ENCODE results near the gene CORO2B. TPM values are rescaled to one million over a fixed set of nuclear protein-coding genes. Genes with fewer than 3 reads are reported as not detected.

The CORO2B gene
- total RNA-seq, 2 experiments from 2014 or later: 0.09 to 0.11 TPM

DNA sequence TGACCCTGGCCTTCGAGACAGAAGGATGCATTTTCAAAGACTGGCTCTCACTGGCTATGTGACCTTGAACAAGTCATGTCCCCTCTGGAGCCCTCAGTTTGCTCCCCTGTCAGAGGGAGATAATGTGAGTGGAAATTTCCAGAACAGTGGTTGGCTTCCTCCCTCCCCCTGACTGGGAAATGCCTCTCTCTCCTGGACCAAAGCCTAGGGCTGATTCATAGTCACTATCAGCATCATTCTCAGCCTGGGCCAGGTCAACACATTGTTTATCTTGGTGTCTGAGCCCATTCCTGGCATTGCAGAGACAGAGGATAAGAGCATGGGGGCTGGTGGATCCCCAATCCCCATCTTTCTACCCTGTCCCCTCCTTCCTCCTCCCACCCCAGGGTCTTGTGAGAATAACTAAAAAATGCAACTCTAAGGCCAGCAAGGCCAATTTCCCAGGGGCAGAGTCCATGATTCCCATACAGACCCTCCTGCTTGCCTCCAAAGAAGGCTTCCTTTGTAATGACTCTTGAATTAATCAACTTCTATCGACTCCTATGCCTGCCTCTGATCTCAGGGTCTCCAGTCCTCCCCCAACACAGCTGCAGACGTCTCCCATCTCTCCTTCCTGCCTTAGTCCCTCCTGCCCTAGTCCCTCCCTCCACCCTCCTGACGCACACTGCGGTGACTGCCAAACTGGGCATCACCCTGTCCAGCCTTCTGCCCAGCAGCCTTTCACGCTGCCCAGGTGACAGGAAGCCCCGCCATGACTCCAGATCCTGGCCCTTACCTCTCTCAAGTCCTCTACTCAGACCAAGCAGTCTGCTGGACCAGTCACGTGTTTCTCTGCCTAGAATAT, 35.4 kb upstream of the CORO2B start:
- ChIA-PET CTCF (interaction anchor here (0.9 kb wide), 3 partner anchors 8 to 102 kb away, joined by 3 read pairs; no protein-coding TSS in a partner anchor), POLR2A (no interaction called here)
- no peak overlapping the region for H3K4me3 Mint-ChIP-seq
- ATAC-seq (no peak), DNase-seq (no peak)
- H3K9me3 Mint-ChIP-seq (ENCODE audit: low read depth): no peaks in the 10 kb centered on the region
- peaks cover 3% of the 10 kb centered on the region for H3K4me1 Mint-ChIP-seq
- no peak overlapping the region for H3K27ac Mint-ChIP-seq
- H3K36me3 Mint-ChIP-seq (ENCODE audit: low read depth): no peaks in the 10 kb centered on the region
- peaks cover 11% of the 10 kb centered on the region for H3K27me3 Mint-ChIP-seq
- intact Hi-C loops (cut with DNase I, micrococcal nuclease): no loop called here

DNA sequence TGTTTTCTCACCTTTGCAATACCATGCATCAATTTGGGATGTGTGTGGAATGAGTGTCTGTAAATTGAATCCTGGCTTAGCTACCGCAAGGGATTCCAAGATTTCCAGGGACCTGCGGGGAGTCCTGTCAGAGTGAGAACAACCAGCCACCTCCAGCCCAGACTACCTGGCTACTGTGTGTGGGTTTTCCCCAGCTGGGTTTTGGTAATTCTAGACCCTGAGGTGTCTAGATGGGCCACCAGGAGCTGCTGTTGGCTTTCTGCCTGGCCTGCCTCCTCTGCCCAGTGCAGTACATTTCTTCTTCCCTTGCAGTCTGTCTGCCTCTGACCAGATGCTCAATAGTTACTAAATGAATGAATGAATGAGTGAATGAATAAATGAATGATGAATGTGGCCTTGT, 32.5 kb upstream of the CORO2B start:
- POLR2A ChIA-PET: no interaction called here
- no peak overlapping the region for H3K4me3 Mint-ChIP-seq
- peaks cover 21% of the 10 kb centered on the region for H3K27me3 Mint-ChIP-seq
- intact Hi-C loops (cut with DNase I, micrococcal nuclease): loop anchor here in 1 of 2 experiments (5.0 kb wide), 1 partner anchor 294 kb away; no protein-coding TSS in a partner anchor
- peaks cover 6% of the 10 kb centered on the region for H3K4me1 Mint-ChIP-seq
- ATAC-seq (no peak), DNase-seq (no peak)
- no peak overlapping the region for H3K27ac Mint-ChIP-seq
- H3K9me3 Mint-ChIP-seq (ENCODE audit: low read depth): no peaks in the 10 kb centered on the region
- H3K36me3 Mint-ChIP-seq (ENCODE audit: low read depth): no peaks in the 10 kb centered on the region
- CTCF ChIA-PET: interaction anchor here (0.8 to 1.3 kb wide), 5 partner anchors 13 to 329 kb away, joined by 3 to 4 read pairs (median 3); no protein-coding TSS in a partner anchor

DNA sequence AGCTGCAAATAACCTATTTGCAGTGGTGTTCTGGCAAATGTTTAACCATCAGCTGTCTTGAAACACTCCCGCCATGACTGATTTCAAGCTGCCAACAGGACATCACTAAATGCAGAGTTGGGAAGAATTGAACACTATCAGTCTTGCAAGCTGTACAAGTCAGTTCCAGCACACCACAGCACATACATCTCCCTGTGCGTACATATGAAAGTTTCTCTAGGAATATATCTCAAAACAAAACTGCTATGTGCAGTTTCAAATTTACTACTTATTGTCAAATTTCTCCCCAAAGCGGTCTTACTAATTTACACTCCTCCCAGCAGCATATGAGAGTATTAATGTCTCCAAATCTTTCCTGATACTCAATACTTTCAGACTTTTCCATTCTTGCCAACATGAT, 30.4 kb upstream of the CORO2B start:
- no peak for DNase-seq
- Mint-ChIP-seq H3K27ac (no peak overlapping the region), H3K36me3 (ENCODE audit: low read depth) (no peaks in the 10 kb centered on the region), H3K4me1 (peaks cover 6% of the 10 kb centered on the region), H3K27me3 (peaks cover 24% of the 10 kb centered on the region), H3K4me3 (no peak overlapping the region), H3K9me3 (ENCODE audit: low read depth) (no peaks in the 10 kb centered on the region)
- ATAC-seq: peak; percentile 88
- intact Hi-C loops (cut with DNase I, micrococcal nuclease): loop anchor here in 1 of 2 experiments (2.0 to 5.0 kb wide), 2 partner anchors 22 to 296 kb away; no protein-coding TSS in a partner anchor
- CTCF ChIA-PET: interaction anchor here (1.2 to 3.5 kb wide), 8 partner anchors 10 to 327 kb away, joined by 3 to 26 read pairs (median 8); no protein-coding TSS in a partner anchor
- POLR2A ChIA-PET: no interaction called here

DNA sequence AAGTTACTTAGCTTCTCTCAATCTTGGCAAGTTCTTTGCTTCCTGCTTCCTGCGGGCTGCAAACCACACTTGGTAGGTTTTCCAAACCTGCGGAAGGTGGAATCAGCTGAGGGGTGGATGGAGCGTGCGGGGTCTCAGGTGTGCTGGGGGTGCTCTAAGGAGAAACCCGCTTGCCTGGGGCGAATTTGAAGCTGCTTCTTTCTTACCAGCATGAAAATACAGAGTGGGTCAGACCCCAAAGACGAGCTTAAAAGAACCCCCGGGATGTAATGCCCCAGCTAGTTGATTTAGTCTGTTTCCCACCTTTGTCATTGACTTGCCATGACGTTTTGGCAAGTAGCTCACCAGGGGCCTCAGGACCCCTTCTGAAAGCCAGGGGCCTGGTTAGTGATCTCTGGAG, 28.8 kb upstream of the CORO2B start:
- H3K36me3 Mint-ChIP-seq (ENCODE audit: low read depth): no peaks in the 10 kb centered on the region
- ChIA-PET CTCF (interaction anchor here (0.7 to 8.5 kb wide), 38 partner anchors 8 to 377 kb away, joined by 3 to 124 read pairs (median 4); no protein-coding TSS in a partner anchor), POLR2A (no interaction called here)
- H3K27me3 Mint-ChIP-seq: peaks cover 26% of the 10 kb centered on the region
- H3K27ac Mint-ChIP-seq: no peak overlapping the region
- H3K4me3 Mint-ChIP-seq: no peak overlapping the region
- intact Hi-C loops (cut with DNase I, micrococcal nuclease): loop anchor here (1.0 to 5.0 kb wide), 7 partner anchors 124 to 377 kb away; no protein-coding TSS in a partner anchor
- no peaks in the 10 kb centered on the region for H3K9me3 Mint-ChIP-seq (ENCODE audit: low read depth)
- H3K4me1 Mint-ChIP-seq: peaks cover 6% of the 10 kb centered on the region
- DNase-seq: no peak
- ATAC-seq: no peak

DNA sequence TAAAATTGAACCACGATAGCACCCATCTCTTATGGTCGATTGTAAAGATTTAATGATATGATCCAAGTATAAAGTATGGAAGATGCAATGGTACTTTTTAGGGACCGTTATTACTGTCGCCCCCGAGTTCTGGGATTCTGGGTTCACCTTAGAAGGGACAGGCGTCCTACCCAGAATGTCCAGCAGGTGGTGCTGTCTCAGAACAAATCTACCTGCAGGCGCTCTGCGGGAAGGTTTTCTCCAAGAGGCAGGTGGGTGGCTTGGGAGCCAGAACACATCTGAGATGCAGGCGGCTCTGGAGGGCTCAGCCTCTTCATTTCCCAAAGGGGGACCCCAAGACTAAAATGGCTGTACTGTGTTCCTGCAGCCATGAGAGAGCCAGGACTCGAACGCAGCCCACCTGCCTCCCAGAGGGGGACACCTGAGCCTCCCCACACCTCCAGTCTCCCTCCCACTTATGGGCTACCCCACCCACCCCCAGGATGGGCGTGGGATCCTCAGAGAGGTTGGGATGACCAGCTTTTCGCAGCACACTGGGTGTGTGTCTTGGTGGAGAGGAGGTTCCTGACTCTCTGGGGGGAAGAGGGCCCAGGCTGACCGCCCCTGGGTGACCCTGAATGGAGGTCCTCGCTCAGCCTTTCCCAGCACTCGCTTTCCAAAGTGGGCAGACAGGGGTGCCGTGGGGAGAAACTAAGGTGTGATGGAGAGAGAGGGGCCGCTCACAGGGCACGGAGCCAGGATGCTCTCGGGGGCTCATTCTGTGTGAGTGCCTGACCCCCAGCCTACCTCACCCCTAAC, 28.1 kb upstream of the CORO2B start:
- ATAC-seq: no peak
- Mint-ChIP-seq H3K36me3 (ENCODE audit: low read depth) (no peaks in the 10 kb centered on the region), H3K4me3 (no peak overlapping the region), H3K27me3 (peaks cover 29% of the 10 kb centered on the region), H3K4me1 (peaks cover 6% of the 10 kb centered on the region), H3K27ac (no peak overlapping the region), H3K9me3 (ENCODE audit: low read depth) (no peaks in the 10 kb centered on the region)
- intact Hi-C loops (cut with DNase I, micrococcal nuclease): loop anchor here (1.0 to 5.0 kb wide), 7 partner anchors 124 to 377 kb away; no protein-coding TSS in a partner anchor
- POLR2A ChIA-PET: no interaction called here
- CTCF ChIA-PET: interaction anchor here (0.6 to 8.5 kb wide), 39 partner anchors 8 to 377 kb away, joined by 3 to 124 read pairs (median 4); no protein-coding TSS in a partner anchor
- peak; percentile 89 for DNase-seq

DNA sequence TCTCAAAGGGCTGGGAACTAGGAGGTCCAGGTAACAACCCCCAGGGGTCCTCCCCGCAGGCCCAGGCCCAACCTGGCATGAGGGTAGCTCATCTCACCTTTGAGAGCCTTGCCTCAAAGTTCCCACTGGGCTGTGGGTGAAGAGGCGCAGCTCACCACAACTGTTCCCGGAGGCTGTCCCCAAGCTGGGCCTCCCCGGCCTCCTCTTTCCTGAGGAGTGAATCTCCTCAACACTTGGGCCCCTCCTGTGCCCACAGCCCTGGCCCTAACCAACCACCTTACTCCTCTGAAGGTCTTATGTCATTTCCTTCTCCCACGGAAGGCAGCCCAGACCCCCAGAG, 27.5 kb upstream of the CORO2B start:
- POLR2A ChIA-PET: no interaction called here
- intact Hi-C loops (cut with DNase I, micrococcal nuclease): loop anchor here (2.0 to 5.0 kb wide), 5 partner anchors 124 to 376 kb away; no protein-coding TSS in a partner anchor
- H3K9me3 Mint-ChIP-seq (ENCODE audit: low read depth): no peaks in the 10 kb centered on the region
- no peaks in the 10 kb centered on the region for H3K36me3 Mint-ChIP-seq (ENCODE audit: low read depth)
- no peak for DNase-seq
- no peak overlapping the region for H3K27ac Mint-ChIP-seq
- CTCF ChIA-PET: interaction anchor here (0.6 to 8.5 kb wide), 7 partner anchors 8 to 324 kb away, joined by 3 to 124 read pairs (median 3); no protein-coding TSS in a partner anchor
- H3K4me3 Mint-ChIP-seq: no peak overlapping the region
- H3K27me3 Mint-ChIP-seq: peaks cover 34% of the 10 kb centered on the region
- no peak for ATAC-seq
- H3K4me1 Mint-ChIP-seq: peaks cover 6% of the 10 kb centered on the region

DNA sequence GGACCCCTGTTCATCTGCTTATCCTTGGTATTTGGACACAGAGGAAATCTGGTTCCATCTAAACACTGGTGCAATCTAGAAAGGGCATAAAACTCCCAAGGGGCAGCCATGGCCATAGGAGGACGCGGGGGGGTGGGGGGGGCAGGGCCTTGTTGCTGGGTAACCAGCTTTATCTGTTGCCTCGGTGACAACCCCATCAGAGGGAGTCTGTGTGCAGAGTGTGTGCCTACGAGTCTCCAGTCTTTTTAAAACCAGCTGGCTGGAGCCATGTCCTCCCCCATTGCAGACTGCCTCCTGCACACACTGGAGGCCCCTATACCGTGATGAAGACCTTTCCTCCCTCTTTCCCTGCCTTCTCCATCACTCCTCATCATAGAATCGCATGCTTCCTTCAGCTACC, 26.4 kb upstream of the CORO2B start:
- ChIA-PET POLR2A (no interaction called here), CTCF (interaction anchor here (0.6 to 8.5 kb wide), 6 partner anchors 10 to 323 kb away, joined by 3 to 124 read pairs (median 4); no protein-coding TSS in a partner anchor)
- Mint-ChIP-seq H3K36me3 (ENCODE audit: low read depth) (no peaks in the 10 kb centered on the region), H3K4me1 (peaks cover 6% of the 10 kb centered on the region), H3K27ac (no peak overlapping the region), H3K27me3 (peaks cover 42% of the 10 kb centered on the region), H3K4me3 (no peak overlapping the region), H3K9me3 (ENCODE audit: low read depth) (no peaks in the 10 kb centered on the region)
- intact Hi-C loops (cut with DNase I, micrococcal nuclease): loop anchor here (5.0 kb wide), 2 partner anchors 245 to 375 kb away; no protein-coding TSS in a partner anchor
- no peak for ATAC-seq
- no peak for DNase-seq

DNA sequence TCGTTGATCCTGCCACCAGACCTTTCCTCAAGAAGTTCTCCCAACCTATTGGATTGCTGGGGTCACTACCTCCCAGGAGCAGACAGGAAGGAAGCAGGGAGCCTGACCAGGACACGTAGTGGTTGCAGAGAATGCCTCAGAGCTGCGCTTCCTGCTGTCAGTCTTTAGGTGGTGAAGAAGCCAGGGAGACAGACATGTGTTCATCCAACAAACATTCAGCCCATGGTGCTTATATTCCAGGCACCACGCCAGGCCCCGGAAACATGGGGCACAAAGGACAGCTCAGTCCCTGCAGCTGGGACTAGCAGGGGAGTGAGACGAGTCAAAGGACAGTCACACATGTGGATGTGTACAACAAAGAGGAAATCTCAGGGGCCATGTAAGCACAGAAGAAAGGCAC, 26.0 kb upstream of the CORO2B start:
- CTCF ChIA-PET: interaction anchor here (0.6 to 8.5 kb wide), 7 partner anchors 10 to 368 kb away, joined by 3 to 124 read pairs (median 3); no protein-coding TSS in a partner anchor

DNA sequence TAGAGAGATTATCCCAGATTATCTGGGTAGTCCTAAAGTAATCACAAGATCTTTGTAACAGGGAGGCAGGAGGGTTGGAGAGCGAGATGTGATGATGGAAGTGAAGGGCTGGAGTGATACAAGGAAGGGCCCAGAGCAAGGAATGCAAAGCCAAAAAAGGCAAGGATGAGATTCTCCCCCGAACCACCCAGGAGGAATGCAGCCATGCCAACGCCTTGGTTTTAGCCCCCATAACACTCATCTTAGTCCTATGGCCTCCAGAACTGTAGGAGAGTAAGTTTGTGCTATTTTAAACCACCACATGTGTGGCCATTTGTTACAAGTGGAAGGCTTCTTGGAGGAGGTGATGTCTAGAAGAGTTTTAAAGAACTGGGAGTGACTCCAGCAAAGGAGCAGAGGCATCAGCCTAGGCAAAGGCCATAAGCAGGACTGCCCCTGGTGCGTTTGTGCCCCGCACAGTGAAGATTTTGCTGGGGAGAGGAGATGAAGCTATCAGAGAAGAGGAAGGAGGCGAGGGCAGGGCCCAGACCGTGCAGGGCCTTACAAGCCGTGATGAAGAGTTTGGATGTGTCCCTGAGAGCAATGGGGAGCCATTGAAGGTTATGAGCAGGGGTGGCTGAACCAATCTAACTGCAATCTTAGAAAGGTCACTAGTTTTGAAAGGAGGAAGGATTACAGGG, 25.3 kb upstream of the CORO2B start:
- H3K9me3 Mint-ChIP-seq (ENCODE audit: low read depth): no peaks in the 10 kb centered on the region
- ATAC-seq: no peak
- DNase-seq: no peak
- ChIA-PET POLR2A (no interaction called here), CTCF (interaction anchor here (0.6 to 8.5 kb wide), 13 partner anchors 10 to 372 kb away, joined by 3 to 124 read pairs (median 4); no protein-coding TSS in a partner anchor)
- intact Hi-C loops (cut with DNase I, micrococcal nuclease): loop anchor here (5.0 kb wide), 2 partner anchors 246 to 374 kb away; no protein-coding TSS in a partner anchor
- H3K4me3 Mint-ChIP-seq: no peak overlapping the region
- no peak overlapping the region for H3K27ac Mint-ChIP-seq
- peaks cover 48% of the 10 kb centered on the region for H3K27me3 Mint-ChIP-seq
- peaks cover 3% of the 10 kb centered on the region for H3K4me1 Mint-ChIP-seq
- no peaks in the 10 kb centered on the region for H3K36me3 Mint-ChIP-seq (ENCODE audit: low read depth)

More for the DNA sequence above, 26.0 kb upstream of the CORO2B start:
- no peak overlapping the region for H3K4me3 Mint-ChIP-seq
- H3K36me3 Mint-ChIP-seq (ENCODE audit: low read depth): no peaks in the 10 kb centered on the region
- intact Hi-C loops (cut with DNase I, micrococcal nuclease): loop anchor here (5.0 kb wide), 2 partner anchors 245 to 375 kb away; no protein-coding TSS in a partner anchor
- no peak overlapping the region for H3K27ac Mint-ChIP-seq
- H3K9me3 Mint-ChIP-seq (ENCODE audit: low read depth): no peaks in the 10 kb centered on the region
- no peak for DNase-seq
- ATAC-seq: no peak
- H3K27me3 Mint-ChIP-seq: peaks cover 47% of the 10 kb centered on the region
- H3K4me1 Mint-ChIP-seq: peaks cover 6% of the 10 kb centered on the region
- POLR2A ChIA-PET: no interaction called here

DNA sequence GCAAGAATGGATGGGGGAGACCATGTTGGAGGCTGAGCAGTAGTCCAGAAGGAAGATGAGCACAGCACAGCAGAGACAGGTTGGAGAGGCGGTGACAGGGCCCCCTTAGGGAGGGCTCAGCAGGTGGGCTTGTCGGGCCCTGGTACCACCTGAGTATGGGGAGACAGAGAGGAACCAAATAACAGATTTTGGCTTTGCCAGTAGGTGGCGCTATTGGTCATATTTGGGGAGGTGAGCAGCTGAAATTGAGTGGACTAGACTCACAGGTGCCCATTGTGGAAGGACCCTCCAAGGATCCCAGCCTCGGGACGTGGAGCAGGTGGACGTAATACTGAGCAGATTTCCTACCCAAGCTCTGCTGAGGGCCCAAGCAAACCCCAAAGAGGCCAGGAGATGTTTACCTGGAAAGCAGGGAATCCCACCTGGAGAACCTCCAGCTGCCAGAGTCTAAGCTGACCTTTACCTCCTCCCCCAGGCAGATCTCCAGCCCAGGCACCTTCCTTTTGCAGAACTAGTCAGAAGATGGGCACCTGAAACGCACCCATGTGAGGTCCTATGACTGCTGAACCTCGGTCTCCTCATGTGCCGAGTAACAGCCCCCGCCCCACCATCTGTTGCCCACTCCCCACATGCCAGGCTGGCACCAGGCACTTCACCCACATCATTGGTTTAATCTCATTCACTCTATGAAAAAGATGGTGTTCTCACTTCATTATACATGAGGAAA, 24.6 kb upstream of the CORO2B start:
- ChIA-PET POLR2A (no interaction called here), CTCF (interaction anchor here (0.5 to 8.5 kb wide), 18 partner anchors 9 to 1038 kb away, joined by 3 to 124 read pairs (median 4); no protein-coding TSS in a partner anchor)
- ATAC-seq (peak; percentile 63), DNase-seq (peak; percentile 85)
- H3K27ac Mint-ChIP-seq: no peak overlapping the region
- H3K4me1 Mint-ChIP-seq: peaks cover 6% of the 10 kb centered on the region
- H3K9me3 Mint-ChIP-seq (ENCODE audit: low read depth): no peaks in the 10 kb centered on the region
- H3K36me3 Mint-ChIP-seq (ENCODE audit: low read depth): no peaks in the 10 kb centered on the region
- H3K4me3 Mint-ChIP-seq: no peak overlapping the region
- intact Hi-C loops (cut with DNase I, micrococcal nuclease): loop anchor here (1.0 to 5.0 kb wide), 5 partner anchors 120 to 373 kb away; no protein-coding TSS in a partner anchor
- peaks cover 53% of the 10 kb centered on the region for H3K27me3 Mint-ChIP-seq

All from activated CD4-positive, alpha-beta T cell treated with anti-CD3 and anti-CD28 coated beads for 36 hours (primary cell).